Measurements from ENCODE around the gene TEDC2.
A peak's percentile ranks its signal among the peaks of the same experiment; 100 is the strongest.

The TEDC2 gene

GRCh38 chr16:2496223-2497115 lies 36.6 kb downstream of the TEDC2 start:
- no peak for DNase-seq (ENCODE audit: low spot score)

GRCh38 chr16:2497116-2497630 lies 37.3 kb downstream of the TEDC2 start:
- DNase-seq (ENCODE audit: low spot score): no peak

GRCh38 chr16:2497695-2498484 lies 38.0 kb downstream of the TEDC2 start:
- DNase-seq (ENCODE audit: low spot score): no peak

DNA sequence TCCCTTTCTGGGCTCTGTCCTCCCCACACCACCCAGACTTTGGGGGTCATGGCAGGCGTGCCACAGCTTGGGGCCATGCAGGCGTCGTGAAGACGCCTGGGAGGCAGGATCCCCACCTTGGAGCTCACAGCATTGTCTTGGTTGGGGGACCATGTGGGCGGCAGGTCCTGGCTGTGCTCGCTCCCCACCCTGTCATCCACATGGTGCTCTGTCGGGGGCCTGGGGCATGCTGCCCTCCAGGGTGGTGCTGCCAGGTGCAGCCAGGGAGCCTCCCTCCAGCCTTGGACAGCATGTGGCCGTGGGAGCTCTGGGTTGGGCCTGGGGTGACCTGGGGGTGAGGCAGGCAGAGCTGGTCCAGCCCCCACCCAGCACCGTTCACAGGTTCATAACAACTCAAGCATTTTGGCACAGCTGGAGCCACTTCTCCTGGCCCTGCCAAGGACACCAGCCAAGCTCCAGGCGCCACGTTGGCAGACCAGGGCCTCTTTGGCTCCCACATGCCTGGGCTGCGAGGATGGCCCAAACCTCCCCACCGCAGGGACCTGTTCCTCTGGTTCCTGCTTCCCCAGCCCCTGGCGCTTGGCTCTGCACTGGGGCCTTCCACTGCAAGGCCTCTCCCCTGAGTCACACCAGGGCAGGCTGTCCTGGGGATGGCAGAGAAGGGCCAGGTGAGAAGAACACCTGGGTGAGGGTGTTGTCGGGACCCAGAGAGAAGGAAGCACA lies 38.8 kb downstream of the TEDC2 start:
- DNase-seq (ENCODE audit: low spot score): no peak

DNA sequence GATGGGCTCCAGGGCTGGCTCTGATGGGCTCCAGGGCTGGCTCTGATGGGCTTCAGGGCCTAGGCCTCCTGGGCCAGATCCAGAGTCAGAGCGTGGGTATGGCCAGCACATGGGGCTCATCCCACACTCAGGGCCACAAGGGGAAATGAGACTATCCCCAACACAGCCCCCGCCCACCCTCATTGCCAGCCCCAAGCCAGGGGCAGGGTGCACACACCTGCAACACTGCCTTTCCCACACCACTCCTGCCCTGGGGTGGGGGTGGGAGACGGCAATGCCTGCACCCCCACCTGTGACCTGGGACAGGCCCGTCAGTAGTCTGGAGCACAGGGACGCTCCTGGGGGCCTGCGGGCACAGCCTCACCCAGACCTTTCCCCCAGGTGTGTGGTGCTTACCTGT lies 39.5 kb downstream of the TEDC2 start:
- no peak for DNase-seq (ENCODE audit: low spot score)

GRCh38 chr16:2499890-2500429 lies 40.1 kb downstream of the TEDC2 start:
- DNase-seq (ENCODE audit: low spot score): no peak

GRCh38 chr16:2500430-2500917 lies 40.6 kb downstream of the TEDC2 start:
- DNase-seq (ENCODE audit: low spot score): no peak

DNA sequence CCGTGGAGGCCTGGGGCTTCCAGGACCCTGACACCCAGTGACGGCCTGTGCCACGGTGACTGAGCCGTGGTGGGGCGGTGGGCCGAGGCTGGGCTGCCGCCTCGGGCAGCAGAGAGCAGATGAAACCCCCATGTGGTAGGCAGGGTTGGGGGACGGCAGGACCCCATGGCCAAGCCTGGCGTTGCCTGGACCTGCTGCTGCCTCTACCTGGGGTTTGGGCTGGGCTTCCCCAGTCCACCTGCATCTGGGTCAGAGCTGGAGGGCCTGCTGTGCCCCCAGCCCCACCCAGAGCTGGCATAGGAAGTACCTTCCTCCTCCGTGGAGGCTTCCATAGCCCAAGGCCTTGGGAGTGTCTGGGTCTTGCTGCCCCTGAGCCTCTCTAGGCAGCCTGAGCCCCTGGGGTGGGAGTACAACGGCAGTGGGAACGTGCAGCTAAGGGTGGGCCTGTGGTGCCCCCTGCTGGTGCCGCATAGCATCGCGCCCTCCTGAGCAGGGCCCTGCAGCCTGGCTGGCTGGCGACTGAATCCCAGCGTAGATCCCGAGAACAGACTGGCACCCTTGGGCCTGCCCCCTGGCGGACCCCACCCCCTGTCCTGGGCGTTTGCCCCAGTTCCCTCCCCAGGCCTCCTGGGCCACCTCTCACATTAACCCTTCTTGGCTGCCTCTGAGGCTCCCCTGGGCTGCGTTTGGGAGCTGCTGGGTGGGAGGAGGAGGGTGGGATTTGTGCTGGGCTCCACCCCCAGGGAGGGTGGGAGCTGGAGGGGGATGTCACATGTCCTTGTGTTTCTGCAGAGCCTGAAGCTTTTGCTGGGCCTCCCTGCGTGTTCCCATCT lies 41.2 kb downstream of the TEDC2 start:
- DNase-seq (ENCODE audit: low spot score): peak; percentile 94

DNA sequence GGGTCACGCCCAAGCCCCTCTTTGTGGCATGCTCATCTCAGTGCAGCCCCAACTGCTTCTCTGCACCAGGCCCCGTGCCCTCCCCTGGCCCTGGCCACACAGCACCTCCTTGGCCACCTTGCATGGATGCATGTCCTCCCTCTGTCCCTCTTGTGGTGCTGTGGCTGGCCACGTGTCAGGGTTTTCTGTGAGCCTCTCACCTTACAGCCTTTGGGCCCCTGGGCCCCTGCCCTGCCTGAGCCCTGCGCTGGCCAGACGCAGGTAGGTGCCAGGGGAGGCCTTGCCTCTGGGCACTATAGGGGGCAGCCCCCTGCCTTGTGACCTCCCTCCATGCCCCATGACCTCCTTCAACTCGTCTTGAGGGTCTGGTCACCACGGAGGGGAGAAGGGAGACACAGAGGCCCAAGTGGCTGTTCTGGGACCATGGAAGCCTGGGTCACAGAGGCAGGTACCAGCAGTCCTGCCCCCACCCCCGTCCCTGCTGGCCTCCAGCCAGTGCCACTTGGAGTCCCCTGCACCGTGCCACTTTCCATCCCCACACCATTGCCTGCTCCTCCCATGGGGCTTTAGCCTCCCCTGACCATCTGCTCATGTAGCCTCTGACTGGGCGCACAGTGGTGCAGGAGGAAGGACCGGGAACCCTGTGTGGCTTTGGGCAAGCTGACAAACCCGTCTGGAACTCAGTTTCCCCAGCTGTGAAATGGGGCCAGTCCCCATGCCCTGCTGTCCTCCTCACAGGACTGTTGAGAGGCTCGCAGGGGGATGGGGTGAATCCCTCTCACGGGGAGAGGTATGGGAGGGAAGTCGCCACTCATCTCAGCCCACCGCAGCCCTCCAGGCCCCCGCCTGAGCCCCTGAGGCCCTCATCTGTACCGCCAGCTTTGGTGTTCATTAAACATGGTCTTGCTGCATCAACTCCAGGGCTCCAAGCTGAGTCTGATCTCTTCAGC lies 42.3 kb downstream of the TEDC2 start:
- no peak for DNase-seq (ENCODE audit: low spot score)

- DNase-seq (ENCODE audit: low spot score): no peak
These were observed 45.8 kb downstream of the TEDC2 start for GRCh38 chr16:2505695-2506094.

DNA sequence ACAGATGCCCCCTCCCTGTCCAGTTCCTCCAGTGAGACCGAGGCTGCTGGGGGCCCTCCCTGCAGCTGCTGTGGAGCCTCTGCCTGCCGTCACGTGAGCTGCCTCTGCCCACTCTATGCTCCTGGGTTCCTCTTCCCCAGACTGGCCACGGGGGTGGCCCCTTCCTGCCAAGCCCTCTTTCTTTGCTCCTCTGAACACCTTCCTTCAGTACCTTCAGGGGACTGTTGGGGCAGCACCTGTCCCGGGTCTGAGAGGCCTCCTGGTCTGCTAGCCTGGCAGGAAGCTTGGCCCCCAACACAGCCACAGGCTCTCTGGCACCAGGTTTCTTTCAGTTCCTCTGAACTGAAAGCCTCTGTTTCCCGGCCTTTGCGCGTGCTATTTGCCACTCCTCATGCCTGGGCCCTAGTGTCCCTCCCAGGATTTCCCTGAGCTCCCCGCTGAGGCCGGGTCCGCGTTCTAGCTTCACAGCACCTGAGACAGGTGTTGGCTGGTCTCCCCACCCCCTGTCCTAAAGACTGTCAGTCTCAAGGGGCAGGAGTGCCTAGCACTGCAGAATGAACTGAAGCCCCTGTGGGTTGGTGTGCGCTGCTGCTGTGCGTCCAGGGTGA lies 47.2 kb downstream of the TEDC2 start:
- no peak for DNase-seq (ENCODE audit: low spot score)

DNA sequence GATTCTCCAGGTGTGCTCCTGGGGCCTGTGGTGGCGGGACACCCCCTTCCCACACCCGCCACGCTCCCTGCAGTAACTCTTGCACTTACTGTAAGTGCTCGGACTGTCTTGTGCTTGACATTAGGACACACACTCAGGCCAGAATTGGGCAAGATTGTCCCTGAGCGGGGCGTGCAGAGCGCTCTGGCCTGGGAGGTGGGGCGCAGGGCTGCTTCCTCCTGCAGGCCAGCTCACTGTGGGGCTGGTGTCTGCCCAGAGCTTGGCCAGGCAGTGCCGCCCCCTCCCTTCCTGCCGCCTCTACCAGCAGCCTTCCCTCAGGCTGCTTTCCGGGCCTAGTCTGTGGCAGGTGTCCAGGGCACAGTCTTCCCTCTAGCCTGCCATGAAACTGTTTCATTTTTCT lies 47.8 kb downstream of the TEDC2 start:
- no peak for DNase-seq (ENCODE audit: low spot score)

DNA sequence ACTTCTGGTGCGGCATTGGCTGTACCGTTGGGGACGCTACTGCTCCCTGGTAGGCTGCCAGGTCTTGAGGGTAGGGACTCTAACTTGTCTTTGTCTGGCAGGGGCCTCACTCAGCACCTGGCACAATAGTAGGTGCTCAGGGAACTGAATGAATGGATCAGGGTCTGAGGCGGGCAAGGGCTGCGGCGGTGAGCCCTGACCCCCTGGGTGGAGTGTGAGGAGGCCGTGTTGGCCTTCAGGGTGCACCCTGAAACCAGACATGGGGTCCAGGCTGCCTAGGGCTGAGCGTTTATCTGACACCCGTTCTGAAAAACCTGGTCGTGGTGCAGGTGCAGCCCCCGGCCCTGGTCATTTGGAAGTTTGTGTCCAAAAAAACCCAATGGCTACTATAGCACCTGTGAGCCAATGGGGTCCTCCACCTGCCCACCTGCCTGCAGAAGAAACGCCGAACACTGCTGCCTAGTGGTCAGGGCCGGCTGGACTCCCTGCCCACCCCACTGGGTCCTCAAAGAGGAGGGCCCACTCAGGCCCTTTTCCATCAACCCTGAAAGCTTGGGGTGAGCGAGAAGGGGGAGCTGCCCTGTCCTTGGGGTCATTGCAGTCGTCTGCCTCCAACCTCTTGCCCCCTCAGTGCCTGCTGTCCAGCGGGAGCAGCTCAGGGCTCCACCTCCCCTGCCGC lies 49.0 kb downstream of the TEDC2 start:
- no peak for DNase-seq (ENCODE audit: low spot score)

DNA sequence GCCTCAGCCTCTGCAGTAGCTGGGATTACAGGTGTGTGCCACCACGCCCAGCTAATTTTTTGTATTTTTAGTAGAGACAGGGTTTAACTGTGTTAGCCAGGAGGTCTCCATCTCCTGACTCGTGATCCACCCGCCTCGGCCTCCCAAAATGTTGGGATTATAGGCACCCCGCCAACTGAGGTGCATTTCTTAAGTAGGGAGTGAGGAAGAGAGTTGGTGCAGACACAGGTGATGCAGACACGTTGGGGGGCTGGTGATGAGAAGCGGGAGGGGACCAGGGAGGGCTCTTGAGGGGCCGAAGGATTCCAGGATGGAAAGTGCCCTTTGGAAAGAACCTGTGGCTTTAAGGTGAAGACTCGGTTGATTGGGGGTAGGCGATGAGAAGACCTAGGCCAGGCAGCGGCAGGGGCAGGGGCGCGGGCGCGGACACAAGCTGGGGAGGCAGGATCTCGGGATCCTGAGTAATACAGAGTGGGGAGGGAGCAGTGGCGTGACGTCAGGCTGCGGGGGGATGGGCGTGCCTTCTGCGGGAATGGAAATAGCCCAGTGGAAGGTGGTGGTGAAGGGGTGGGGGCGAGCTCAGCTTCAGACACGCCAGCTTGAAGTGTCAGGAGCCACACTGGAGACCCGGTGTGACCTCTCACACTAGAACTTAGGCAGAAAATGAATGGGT lies 51.4 kb downstream of the TEDC2 start:
- peak; percentile 67 for DNase-seq (ENCODE audit: low spot score)

- no peak for DNase-seq (ENCODE audit: low spot score)
These were observed 52.3 kb downstream of the TEDC2 start for GRCh38 chr16:2511996-2512734.

GRCh38 chr16:2512735-2513404 lies 53.0 kb downstream of the TEDC2 start:
- DNase-seq (ENCODE audit: low spot score): no peak

Measured in Ammon's horn (tissue), 1 donor.